HG03342 (cell line): ENCODE results near the gene OR5T3.
"Not testable (repeated sequence)": the region's sequence is repeated elsewhere in the genome, so short reads cannot be mapped to it uniquely, and the experiment has no call there.

Experiments
- ATAC-seq: cut with Tn5 transposase; IDR thresholded peaks from one replicate; pipeline ENCODE4 v1.9.1; 2021; ENCODE audit warnings: mild to moderate bottlenecking, moderate library complexity; ENCODE audit not compliant: unreplicated experiment

Gene OR5T3

DNA sequence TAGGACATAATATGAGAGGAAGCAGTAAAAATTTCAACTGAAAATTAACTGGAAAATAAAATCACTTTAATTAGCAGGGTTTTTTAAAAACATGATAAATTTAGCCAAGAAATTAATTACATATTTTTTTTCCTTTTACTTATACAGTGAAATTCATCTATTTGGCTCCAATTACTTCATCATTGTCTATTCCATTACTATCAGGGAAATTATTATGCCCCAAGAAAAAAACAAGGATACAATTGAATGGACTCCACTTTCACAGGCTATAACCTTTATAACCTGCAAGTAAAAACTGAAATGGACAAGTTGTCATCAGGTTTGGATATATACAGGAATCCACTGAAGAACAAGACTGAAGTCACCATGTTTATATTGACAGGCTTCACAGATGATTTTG is at the start of gene OR5T3:
OR5T3 (plus strand) TSS at position 301 of the 400 bp plus-strand sequence; CDS start at position 301, 0 bp downstream.
- no peak for ATAC-seq

DNA sequence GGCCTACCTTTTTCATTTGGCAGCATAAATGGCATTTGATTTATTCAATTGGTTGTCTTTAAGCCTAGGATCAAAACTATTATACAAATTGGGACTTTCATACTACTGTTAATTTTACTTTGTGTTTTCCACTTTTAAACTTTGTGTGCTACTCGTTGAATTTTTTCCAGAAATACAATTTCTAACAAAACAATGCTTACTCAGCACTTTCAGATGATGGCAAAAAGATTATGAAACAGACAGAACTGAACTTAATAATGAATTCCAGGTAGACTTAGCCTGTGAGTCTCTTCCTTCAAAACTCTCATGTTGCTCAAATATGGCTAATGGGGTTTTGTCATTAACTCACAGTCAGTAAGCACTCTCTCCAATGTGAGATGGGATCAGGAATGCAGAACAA is 44.3 kb upstream of the OR5T3 start:
- ATAC-seq: no peak

DNA sequence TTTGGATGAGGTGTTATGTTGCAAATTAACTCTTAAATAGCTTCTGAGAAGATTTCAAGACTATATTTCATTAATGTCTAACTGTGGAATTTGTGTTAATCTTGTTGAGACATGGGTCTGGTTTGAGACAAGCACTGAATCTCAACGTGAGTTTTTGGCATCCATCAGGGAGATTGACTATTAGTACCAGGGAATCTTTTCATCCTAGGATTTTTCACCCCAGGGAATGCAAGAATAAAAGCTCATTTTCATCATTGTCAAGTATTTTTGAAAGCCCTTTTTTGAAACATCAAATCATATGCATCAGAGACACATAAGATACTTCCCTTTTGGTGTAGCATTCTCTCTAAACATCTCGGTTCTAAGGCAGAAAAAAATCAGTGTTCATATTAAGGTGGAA is 37.5 kb upstream of the OR5T3 start:
- ATAC-seq: no peak

DNA sequence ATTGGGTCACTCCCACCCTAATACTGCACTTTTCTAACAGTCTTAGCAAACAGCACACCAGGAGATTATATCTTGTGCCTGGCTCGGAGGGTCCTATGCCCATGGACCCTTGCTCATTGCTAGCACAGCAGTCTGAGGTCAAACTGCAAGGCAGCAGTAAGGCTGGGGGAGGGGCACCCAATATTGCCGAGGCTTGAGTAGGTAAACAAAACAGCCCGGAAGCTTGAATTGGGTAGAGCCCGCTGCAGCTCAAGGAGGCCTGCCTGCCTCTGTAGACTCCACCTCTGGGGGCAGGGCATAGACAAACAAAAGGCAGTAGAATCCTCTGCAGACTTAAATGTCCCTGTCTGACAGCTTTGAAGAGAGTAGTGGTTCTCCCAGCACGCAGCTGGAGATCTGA is 32.3 kb upstream of the OR5T3 start:
- not testable (repeated sequence) for ATAC-seq

DNA sequence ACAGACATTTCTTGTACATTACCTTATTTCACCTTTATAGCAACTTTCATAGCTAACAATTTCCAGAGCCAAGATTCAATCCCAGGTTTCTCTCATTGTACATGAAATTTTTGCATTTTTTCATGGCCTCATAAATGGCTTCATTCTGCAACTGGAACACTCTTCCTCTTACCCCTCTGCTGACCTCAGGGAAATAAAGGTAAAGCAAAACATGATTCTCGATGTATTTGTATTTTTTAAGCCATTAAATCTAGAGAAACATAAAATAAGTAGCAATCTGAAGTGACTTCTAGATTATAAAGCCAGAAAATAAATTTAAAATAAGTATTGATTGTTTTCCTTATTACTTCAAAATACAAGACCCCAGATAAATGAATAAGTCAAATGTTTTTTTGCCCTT is 17.9 kb upstream of the OR5T3 start, which contains the start of gene OR5T2:
OR5T2 (minus strand) TSS at position 101 of the 400 bp plus-strand sequence. CDS start 1,193 bp downstream, outside the sequence.
- ATAC-seq: no peak

DNA sequence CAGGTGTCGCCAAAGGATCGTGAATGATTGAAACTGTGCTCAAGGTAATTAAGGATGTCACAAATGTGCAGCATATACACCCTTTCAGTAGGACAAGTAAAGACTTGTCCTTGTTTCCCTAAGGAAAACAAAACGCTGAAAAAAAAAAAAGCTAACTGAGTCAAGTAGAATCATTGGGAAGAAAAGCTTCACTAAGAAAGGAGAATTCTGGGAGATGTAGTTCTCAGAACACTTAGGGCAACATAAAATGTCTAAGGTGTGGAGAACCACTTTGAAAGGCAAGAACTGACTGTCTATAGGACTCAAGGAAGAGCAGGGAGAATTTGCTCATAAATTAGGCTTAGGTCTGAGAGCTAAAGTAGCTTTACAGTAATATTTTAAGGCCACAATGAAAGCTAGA is 19.0 kb downstream of the OR5T3 start:
- ATAC-seq: no peak

DNA sequence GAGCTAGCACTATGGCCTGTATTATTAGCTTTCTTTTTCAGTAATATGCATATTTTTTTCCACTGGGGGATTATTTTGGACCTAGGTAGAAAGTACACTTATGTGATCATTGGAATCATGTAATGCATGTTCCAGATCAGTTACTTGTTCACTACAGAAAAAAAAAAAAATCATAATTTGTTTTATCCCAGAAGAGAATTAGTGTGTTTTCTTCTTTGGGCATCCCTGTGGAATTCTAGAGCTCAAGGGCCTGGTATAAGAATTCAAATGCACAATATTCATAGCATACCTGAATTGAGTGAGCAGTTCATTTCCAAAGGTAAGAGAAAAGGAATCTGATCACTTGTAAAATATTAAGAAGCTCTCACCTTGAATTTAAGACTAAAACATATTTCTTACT is 21.8 kb downstream of the OR5T3 start, which contains the start of gene OR5T1:
OR5T1 (plus strand) TSS at position 301 of the 400 bp plus-strand sequence. CDS start 1,485 bp downstream, outside the sequence.
- no peak for ATAC-seq

DNA sequence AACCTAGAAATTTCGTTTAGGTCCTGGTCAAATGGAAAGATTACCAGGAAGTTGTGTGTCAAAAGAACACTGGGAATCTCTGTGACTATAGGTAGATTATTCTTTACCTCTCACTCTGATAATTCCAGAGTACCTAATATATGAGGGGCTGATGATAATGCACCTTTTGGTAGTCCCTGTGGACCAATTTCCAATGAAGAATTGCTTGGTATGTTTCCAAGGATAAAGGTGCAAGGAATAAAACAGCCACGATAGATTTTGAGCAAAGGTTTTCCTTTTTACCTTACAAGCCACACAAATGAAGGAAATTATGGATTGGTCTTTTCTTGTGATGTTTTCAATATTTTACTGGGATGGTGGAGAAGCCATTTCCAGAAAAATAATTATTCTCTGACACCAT is 40.1 kb downstream of the OR5T3 start, which contains the start of gene OR8H1:
OR8H1 (minus strand) TSS at position 101 of the 400 bp plus-strand sequence. CDS start 1,192 bp downstream, outside the sequence.
- ATAC-seq: no peak

DNA sequence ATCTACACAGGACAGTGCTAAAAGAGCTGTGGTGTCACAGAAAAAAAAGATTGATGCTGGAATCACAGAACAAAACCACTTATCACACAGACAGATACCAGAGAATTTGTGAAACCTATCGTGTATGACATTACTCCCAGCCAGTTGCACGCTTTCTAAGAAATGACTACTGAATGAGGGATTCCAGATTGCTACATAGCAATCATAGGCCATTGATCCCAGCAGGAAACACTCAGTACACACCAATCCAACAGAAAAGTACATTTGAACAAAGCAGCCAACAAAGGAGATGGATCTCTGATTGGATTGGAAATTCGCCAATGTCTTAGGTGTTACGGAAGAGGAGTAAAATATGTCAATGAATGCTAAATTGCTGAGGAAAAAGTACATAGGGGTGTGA is 44.8 kb downstream of the OR5T3 start:
- no peak for ATAC-seq
